ENCODE results near the gene NOD2.

The NOD2 gene

DNA sequence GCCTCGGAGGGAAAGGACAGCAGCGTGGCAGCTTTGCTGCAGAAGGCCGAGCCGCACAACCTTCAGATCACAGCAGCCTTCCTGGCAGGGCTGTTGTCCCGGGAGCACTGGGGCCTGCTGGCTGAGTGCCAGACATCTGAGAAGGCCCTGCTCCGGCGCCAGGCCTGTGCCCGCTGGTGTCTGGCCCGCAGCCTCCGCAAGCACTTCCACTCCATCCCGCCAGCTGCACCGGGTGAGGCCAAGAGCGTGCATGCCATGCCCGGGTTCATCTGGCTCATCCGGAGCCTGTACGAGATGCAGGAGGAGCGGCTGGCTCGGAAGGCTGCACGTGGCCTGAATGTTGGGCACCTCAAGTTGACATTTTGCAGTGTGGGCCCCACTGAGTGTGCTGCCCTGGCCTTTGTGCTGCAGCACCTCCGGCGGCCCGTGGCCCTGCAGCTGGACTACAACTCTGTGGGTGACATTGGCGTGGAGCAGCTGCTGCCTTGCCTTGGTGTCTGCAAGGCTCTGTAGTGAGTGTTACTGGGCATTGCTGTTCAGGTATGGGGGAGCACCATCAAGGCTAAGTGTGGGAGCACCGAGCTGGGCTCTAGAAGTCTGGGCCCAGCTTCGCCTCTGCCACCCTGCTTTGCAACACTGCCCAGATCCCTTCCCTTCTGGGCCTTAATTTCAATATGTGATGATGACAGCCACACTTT lies 18.6 kb downstream of the NOD2 start:
- Histone ChIP-seq H3K4me3 (ENCODE audit: low read length) (no peak overlapping the region), H3K27me3 (ENCODE audit: insufficient read depth, low read length) (no peaks in the 10 kb centered on the region; the same call in 1 of the 2 replicates), H3K9ac (ENCODE audit: low read depth, low read length) (no peak overlapping the region), H3K4me1 (ENCODE audit: insufficient read depth, low read length) (no peaks in the 10 kb centered on the region; the same call in 1 of the 2 replicates), H3K36me3 (ENCODE audit: insufficient read depth, low read depth, low read length) (no peaks in the 10 kb centered on the region), H3K9me3 (ENCODE audit: insufficient read depth, low read depth, low read length) (no peaks in the 10 kb centered on the region), H3K27ac (ENCODE audit: low read length) (no peak overlapping the region)

DNA sequence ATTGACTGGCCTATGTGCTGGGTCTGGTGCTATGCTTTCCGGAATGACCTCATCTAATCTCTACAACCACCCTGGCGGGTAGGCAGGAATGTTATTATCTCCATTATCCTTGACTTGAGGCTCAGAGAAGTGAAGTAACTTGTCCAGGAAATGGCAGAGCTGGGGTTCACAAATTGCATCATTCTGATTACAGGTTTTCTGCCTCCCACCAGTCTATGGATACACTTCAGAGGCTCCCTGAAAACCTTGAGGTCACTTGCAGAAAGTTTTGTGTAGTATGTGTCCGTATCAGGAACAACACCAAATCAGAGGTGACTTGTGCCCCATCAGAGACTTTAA lies 19.1 kb downstream of the NOD2 start:
- Histone ChIP-seq H3K27me3 (ENCODE audit: insufficient read depth, low read length) (no peaks in the 10 kb centered on the region; the same call in 1 of the 2 replicates), H3K9me3 (ENCODE audit: insufficient read depth, low read depth, low read length) (no peaks in the 10 kb centered on the region), H3K9ac (ENCODE audit: low read depth, low read length) (no peak overlapping the region), H3K27ac (ENCODE audit: low read length) (no peak overlapping the region), H3K4me1 (ENCODE audit: insufficient read depth, low read length) (no peaks in the 10 kb centered on the region; the same call in 1 of the 2 replicates), H3K4me3 (ENCODE audit: low read length) (no peak overlapping the region), H3K36me3 (ENCODE audit: insufficient read depth, low read depth, low read length) (no peaks in the 10 kb centered on the region)

- Histone ChIP-seq H3K27ac (ENCODE audit: low read length) (no peak overlapping the region), H3K4me1 (ENCODE audit: insufficient read depth, low read length) (no peaks in the 10 kb centered on the region; the same call in 1 of the 2 replicates), H3K36me3 (ENCODE audit: insufficient read depth, low read depth, low read length) (no peaks in the 10 kb centered on the region), H3K9ac (ENCODE audit: low read depth, low read length) (no peak overlapping the region), H3K9me3 (ENCODE audit: insufficient read depth, low read depth, low read length) (no peaks in the 10 kb centered on the region), H3K27me3 (ENCODE audit: insufficient read depth, low read length) (no peaks in the 10 kb centered on the region; the same call in 1 of the 2 replicates), H3K4me3 (ENCODE audit: low read length) (no peak overlapping the region)
Measured at GRCh38 chr16:50712956-50713355, 19.6 kb downstream of the NOD2 start.

- Histone ChIP-seq H3K4me3 (ENCODE audit: low read length) (no peak overlapping the region), H3K9me3 (ENCODE audit: insufficient read depth, low read depth, low read length) (no peaks in the 10 kb centered on the region), H3K36me3 (ENCODE audit: insufficient read depth, low read depth, low read length) (no peaks in the 10 kb centered on the region), H3K4me1 (ENCODE audit: insufficient read depth, low read length) (no peaks in the 10 kb centered on the region; the same call in 1 of the 2 replicates), H3K27ac (ENCODE audit: low read length) (no peak overlapping the region), H3K9ac (ENCODE audit: low read depth, low read length) (no peak overlapping the region), H3K27me3 (ENCODE audit: insufficient read depth, low read length) (no peaks in the 10 kb centered on the region)
Measured at GRCh38 chr16:50717091-50717490, 23.7 kb downstream of the NOD2 start.

- no peak overlapping the region for H3K9ac ChIP-seq (ENCODE audit: low read depth, low read length)
- no peaks in the 10 kb centered on the region for H3K9me3 ChIP-seq (ENCODE audit: insufficient read depth, low read depth, low read length)
- H3K4me3 ChIP-seq (ENCODE audit: low read length): no peak overlapping the region
- H3K4me1 ChIP-seq (ENCODE audit: insufficient read depth, low read length): no peaks in the 10 kb centered on the region; the same call in 1 of the 2 replicates
- no peak overlapping the region for H3K27ac ChIP-seq (ENCODE audit: low read length)
- H3K36me3 ChIP-seq (ENCODE audit: insufficient read depth, low read depth, low read length): no peaks in the 10 kb centered on the region
- H3K27me3 ChIP-seq (ENCODE audit: insufficient read depth, low read length): no peaks in the 10 kb centered on the region
Measured at GRCh38 chr16:50717494-50717893, 24.1 kb downstream of the NOD2 start.

- Histone ChIP-seq H3K9ac (ENCODE audit: low read depth, low read length) (no peak overlapping the region), H3K27me3 (ENCODE audit: insufficient read depth, low read length) (no peaks in the 10 kb centered on the region), H3K27ac (ENCODE audit: low read length) (no peak overlapping the region), H3K4me3 (ENCODE audit: low read length) (no peak overlapping the region), H3K9me3 (ENCODE audit: insufficient read depth, low read depth, low read length) (no peaks in the 10 kb centered on the region), H3K4me1 (ENCODE audit: insufficient read depth, low read length) (no peaks in the 10 kb centered on the region), H3K36me3 (ENCODE audit: insufficient read depth, low read depth, low read length) (no peaks in the 10 kb centered on the region)
Measured at GRCh38 chr16:50718061-50718760, 24.8 kb downstream of the NOD2 start.

DNA sequence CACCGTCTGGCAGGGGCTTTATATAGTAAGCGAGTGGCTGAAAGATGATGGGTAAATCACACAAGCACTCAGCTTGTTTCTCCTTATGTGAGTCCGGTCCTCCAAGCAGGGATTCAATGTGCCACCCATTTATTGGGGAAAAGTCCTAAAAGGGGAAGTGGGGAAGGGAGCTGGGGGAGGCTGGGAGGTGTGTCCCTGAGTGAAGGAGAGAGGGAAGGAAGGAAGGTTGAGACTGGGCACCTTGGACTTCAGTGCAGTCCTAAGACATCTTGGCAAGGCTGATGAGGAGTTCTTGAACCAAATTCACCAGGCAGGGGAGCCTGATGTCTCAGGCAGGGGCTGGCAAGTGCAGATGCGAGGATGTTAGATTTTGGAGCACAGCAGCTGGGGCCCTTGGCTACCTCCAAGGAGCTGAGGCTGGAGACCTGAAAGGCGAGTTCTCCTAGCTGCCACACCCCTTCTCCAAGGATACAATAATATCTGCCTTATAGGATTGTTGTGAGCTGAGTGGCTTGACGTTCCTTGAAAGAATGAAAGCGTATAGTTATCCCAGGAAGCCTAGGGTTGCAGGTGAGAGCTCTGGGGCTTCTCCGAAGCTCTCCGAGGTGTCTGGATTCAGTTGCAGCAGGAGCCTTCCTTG lies 25.5 kb downstream of the NOD2 start:
- no peak overlapping the region for H3K4me3 ChIP-seq (ENCODE audit: low read length)
- no peaks in the 10 kb centered on the region for H3K4me1 ChIP-seq (ENCODE audit: insufficient read depth, low read length)
- no peaks in the 10 kb centered on the region for H3K27me3 ChIP-seq (ENCODE audit: insufficient read depth, low read length)
- H3K36me3 ChIP-seq (ENCODE audit: insufficient read depth, low read depth, low read length): no peaks in the 10 kb centered on the region
- H3K9ac ChIP-seq (ENCODE audit: low read depth, low read length): no peak overlapping the region
- H3K9me3 ChIP-seq (ENCODE audit: insufficient read depth, low read depth, low read length): no peaks in the 10 kb centered on the region
- no peak overlapping the region for H3K27ac ChIP-seq (ENCODE audit: low read length)

DNA sequence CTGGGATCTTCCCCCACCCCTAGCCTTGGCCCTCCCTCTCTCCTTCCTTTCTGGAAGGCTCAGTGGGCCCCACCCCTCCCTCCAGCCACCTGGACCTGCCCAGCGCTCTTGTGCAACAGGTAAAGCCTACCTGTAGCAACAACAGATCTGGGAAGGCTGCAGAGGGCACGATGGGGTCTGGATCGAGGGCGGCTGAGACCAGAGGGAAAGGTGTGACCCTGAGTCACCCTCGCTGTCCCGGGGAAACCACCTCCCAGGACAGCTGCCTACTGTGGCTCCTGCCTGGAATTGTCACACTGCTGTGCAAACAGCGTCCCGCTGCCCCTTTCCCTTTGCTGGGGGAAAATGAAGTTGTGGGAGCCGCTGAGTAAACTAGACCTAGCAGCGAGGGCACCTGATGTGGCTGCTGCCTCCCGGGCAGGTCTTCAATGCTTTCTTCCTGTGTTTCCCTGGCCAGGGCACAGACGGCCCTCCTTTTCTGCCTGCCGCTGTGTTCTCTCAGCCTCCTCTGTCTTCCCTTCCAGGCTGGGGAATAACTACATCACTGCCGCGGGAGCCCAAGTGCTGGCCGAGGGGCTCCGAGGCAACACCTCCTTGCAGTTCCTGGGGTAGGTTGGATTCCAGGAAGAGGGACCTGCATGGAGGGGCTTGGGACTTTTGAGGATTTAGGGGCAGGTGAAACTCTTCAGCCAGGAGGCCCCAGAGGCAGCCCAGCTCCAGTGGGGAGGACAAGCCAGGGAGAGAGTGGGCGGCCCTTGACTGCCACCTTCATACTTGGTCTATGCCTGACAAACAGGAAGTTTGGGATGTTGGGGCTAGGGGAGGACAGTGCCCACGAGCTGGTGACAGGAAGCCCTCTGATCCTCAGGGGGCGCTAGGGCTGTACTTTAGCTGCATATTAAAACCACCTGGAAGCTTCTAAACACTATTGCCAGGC lies 26.3 kb downstream of the NOD2 start:
- Histone ChIP-seq H3K36me3 (ENCODE audit: insufficient read depth, low read depth, low read length) (no peaks in the 10 kb centered on the region), H3K4me3 (ENCODE audit: low read length) (no peak overlapping the region), H3K4me1 (ENCODE audit: insufficient read depth, low read length) (no peaks in the 10 kb centered on the region), H3K9me3 (ENCODE audit: insufficient read depth, low read depth, low read length) (no peaks in the 10 kb centered on the region; the same call in 1 of the 2 replicates), H3K27ac (ENCODE audit: low read length) (no peak overlapping the region), H3K9ac (ENCODE audit: low read depth, low read length) (no peak overlapping the region), H3K27me3 (ENCODE audit: insufficient read depth, low read length) (no peaks in the 10 kb centered on the region)

DNA sequence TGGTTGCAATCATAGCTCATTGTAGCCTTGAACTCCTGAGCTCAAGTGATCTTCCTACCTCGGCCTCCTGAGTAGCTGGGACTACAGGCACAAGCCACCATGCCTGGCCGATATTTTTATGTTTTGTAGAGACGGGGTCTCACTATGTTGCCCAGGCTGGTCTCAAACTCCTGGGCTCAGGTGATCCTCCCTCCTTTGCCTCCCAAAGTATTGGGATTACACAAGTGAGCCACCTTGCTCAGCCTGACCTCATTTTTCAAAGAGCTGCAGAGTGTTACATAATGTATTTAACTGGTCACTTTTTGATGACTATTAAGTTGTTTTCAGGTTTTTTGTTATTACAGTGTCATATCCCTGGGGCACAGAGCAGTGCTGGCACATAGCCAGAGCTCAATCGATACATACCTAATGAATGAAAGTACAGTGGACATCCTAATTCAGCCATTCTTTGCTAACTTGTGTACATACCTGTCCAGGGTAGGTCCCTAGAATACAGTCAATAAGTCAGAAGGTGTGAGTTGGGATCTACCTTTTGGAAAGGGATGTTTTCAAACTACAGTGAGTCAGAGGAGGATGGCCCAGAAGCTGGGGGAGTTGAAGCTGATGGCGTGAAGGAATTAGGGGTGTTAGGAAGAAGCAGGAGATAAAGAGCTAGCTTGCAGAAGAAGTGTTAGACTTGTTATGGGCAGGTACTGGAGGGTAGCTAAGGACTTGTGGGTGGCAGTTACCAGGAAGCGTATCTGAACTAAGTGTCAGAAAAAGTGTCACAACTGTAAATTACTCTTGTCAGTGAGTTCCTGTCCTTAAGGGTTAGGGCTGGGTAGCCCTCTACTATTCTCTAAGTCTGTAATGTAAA lies 28.4 kb downstream of the NOD2 start:
- no peaks in the 10 kb centered on the region for H3K4me1 ChIP-seq (ENCODE audit: insufficient read depth, low read length)
- no peaks in the 10 kb centered on the region; the same call in 1 of the 2 replicates for H3K9me3 ChIP-seq (ENCODE audit: insufficient read depth, low read depth, low read length)
- no peaks in the 10 kb centered on the region for H3K36me3 ChIP-seq (ENCODE audit: insufficient read depth, low read depth, low read length)
- H3K27ac ChIP-seq (ENCODE audit: low read length): no peak overlapping the region
- no peaks in the 10 kb centered on the region for H3K27me3 ChIP-seq (ENCODE audit: insufficient read depth, low read length)
- no peak overlapping the region for H3K9ac ChIP-seq (ENCODE audit: low read depth, low read length)
- H3K4me3 ChIP-seq (ENCODE audit: low read length): no peak overlapping the region

DNA sequence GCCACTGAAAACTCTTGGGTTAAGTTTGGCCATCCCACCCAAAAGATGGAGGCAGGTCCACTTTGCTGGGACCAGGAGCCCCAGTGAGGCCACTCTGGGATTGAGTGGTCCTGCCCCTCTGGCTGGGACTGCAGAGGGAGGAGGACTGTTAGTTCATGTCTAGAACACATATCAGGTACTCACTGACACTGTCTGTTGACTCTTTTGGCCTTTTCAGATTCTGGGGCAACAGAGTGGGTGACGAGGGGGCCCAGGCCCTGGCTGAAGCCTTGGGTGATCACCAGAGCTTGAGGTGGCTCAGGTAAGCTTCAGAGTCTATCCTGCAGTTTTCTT lies 29.0 kb downstream of the NOD2 start:
- no peak overlapping the region for H3K9ac ChIP-seq (ENCODE audit: low read depth, low read length)

More for the DNA sequence above, 29.0 kb downstream of the NOD2 start:
- Histone ChIP-seq H3K4me1 (ENCODE audit: insufficient read depth, low read length) (no peaks in the 10 kb centered on the region), H3K9me3 (ENCODE audit: insufficient read depth, low read depth, low read length) (no peaks in the 10 kb centered on the region; the same call in 1 of the 2 replicates), H3K27ac (ENCODE audit: low read length) (no peak overlapping the region), H3K4me3 (ENCODE audit: low read length) (no peak overlapping the region), H3K27me3 (ENCODE audit: insufficient read depth, low read length) (no peaks in the 10 kb centered on the region), H3K36me3 (ENCODE audit: insufficient read depth, low read depth, low read length) (no peaks in the 10 kb centered on the region)

All from iPS-20b (cell line).